GM12875 (cell line): ENCODE measurements around the gene EOMES.

Experiments
- H3K4me3 ChIP-seq: one replicate; pipeline ENCODE4 v1.5.1; 2011; ENCODE audit warnings: low read depth, low read length, control low read depth
- TF ChIP-seq, protein P1 (sequence below): IDR thresholded peaks from 2 replicates; pipeline ENCODE4 v1.5.1; 2011; ENCODE audit warnings: low read depth, mild to moderate bottlenecking, control low read depth, inconsistent platforms, low read length, moderate library complexity, borderline replicate concordance; ENCODE audit not compliant: insufficient read depth

Gene EOMES

GRCh38 chr3:27671101-27671500 lies 51.0 kb downstream of the EOMES start:
- H3K4me3 ChIP-seq = no peak overlapping the region
- TF ChIP-seq, protein P1, sequence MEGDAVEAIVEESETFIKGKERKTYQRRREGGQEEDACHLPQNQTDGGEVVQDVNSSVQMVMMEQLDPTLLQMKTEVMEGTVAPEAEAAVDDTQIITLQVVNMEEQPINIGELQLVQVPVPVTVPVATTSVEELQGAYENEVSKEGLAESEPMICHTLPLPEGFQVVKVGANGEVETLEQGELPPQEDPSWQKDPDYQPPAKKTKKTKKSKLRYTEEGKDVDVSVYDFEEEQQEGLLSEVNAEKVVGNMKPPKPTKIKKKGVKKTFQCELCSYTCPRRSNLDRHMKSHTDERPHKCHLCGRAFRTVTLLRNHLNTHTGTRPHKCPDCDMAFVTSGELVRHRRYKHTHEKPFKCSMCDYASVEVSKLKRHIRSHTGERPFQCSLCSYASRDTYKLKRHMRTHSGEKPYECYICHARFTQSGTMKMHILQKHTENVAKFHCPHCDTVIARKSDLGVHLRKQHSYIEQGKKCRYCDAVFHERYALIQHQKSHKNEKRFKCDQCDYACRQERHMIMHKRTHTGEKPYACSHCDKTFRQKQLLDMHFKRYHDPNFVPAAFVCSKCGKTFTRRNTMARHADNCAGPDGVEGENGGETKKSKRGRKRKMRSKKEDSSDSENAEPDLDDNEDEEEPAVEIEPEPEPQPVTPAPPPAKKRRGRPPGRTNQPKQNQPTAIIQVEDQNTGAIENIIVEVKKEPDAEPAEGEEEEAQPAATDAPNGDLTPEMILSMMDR = no peak

DNA sequence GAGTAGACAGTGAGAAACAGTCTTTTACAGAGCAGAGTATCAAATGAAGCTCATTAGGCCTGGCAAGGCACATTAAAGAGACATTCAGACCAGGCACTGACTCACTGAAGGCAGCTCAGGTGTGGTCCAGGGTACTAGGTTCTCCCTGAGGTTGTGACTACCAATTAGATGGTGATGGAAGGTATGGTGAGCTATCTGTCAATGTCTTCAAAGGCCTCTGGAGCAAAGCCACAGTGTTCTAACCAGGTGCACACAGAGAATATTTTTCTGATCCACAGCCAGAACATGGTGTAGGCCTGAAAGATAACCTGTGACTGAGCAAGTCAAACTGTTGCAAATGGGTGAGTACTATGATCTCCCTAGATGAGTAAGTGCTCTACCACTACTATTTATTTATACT lies 51.5 kb downstream of the EOMES start:
- no peak overlapping the region for H3K4me3 ChIP-seq
- TF ChIP-seq, protein P1 = no peak

GRCh38 chr3:27669591-27669990 lies 52.5 kb downstream of the EOMES start:
- TF ChIP-seq, protein P1 = no peak
- H3K4me3 ChIP-seq = no peak overlapping the region

GRCh38 chr3:27667751-27668150 lies 54.4 kb downstream of the EOMES start:
- H3K4me3 ChIP-seq = no peak overlapping the region
- TF ChIP-seq, protein P1 = no peak

- H3K4me3 ChIP-seq = no peak overlapping the region
- TF ChIP-seq, protein P1 = no peak
Measured at GRCh38 chr3:27666708-27667107, 55.4 kb downstream of the EOMES start.

GRCh38 chr3:27666272-27666671 lies 55.9 kb downstream of the EOMES start:
- TF ChIP-seq, protein P1 = no peak
- H3K4me3 ChIP-seq = no peak overlapping the region
